Stimulated activated naive CD8-positive, alpha-beta T cell treated with anti-CD3 and anti-CD28 coated beads, Interleukin-15, amount 100 ng/mL, for 72 hours (primary cell): ENCODE measurements around the gene TRPM8.

Experiments used
- ATAC-seq: fragments of 150-1000 bp; cut with Tn5 transposase; 2 replicates; pipeline ENCODE4 v1.10.0; 2021; ENCODE audit warnings: mild to moderate bottlenecking, moderate library complexity
- DNase-seq, 2 donors: peaks; one replicate each; pipeline ENCODE4 v3.0.0; 2021 to 2022
- H3K27ac Mint-ChIP-seq, 2 donors: one replicate each; pipeline ENCODE4 v1.8.0; 2022; ENCODE audit warnings: mild to moderate bottlenecking in 2 of 2, mixed read lengths in 2 of 2, moderate library complexity in 2 of 2
- H3K27me3 Mint-ChIP-seq: one replicate; pipeline ENCODE4 v1.8.0; 2022; ENCODE audit warnings: mixed read lengths
- H3K4me1 Mint-ChIP-seq: one replicate; pipeline ENCODE4 v1.8.0; 2022; ENCODE audit warnings: mild to moderate bottlenecking, mixed read lengths
- H3K4me3 Mint-ChIP-seq, 2 donors: one replicate each; pipeline ENCODE4 v1.8.0; 2022; ENCODE audit warnings: mild to moderate bottlenecking in 2 of 2, mixed read lengths in 2 of 2, moderate library complexity in 1 of 2
- H3K9me3 Mint-ChIP-seq, 2 donors: one replicate each; pipeline ENCODE4 v1.8.0; 2022; ENCODE audit warnings: mixed read lengths in 2 of 2

Gene TRPM8

GRCh38 chr2:234060236-234060635 lies 143.1 kb downstream of the TRPM8 start:
- no peak overlapping the region for H3K27ac Mint-ChIP-seq
- ATAC-seq (no peak), DNase-seq (no peak)
- H3K4me3 Mint-ChIP-seq: no peak overlapping the region
- H3K9me3 Mint-ChIP-seq: no peaks in the 10 kb centered on the region
- H3K27me3 Mint-ChIP-seq: no peaks in the 10 kb centered on the region
- H3K4me1 Mint-ChIP-seq: peaks cover 6% of the 10 kb centered on the region

- no peak overlapping the region for H3K4me3 Mint-ChIP-seq
- no peak for ATAC-seq
- no peaks in the 10 kb centered on the region for H3K27me3 Mint-ChIP-seq
- no peak for DNase-seq
- H3K27ac Mint-ChIP-seq: no peak overlapping the region
- H3K4me1 Mint-ChIP-seq: peaks cover 6% of the 10 kb centered on the region
- no peaks in the 10 kb centered on the region for H3K9me3 Mint-ChIP-seq
These were observed 144.6 kb downstream of the TRPM8 start for GRCh38 chr2:234061624-234062257.

- H3K27me3 Mint-ChIP-seq: no peaks in the 10 kb centered on the region
- peaks cover 8% of the 10 kb centered on the region for H3K4me1 Mint-ChIP-seq
- no peak overlapping the region for H3K27ac Mint-ChIP-seq
- no peak overlapping the region for H3K4me3 Mint-ChIP-seq
- ATAC-seq: no peak
- no peak for DNase-seq
- H3K9me3 Mint-ChIP-seq: peaks cover 8 to 11% of the 10 kb centered on the region in 2 donors
These were observed 149.4 kb downstream of the TRPM8 start for GRCh38 chr2:234066587-234066986.
